NT2/D1 (cell line): ENCODE measurements around the gene LRRN3.

Experiments
- DNase-seq: peaks from one replicate; pipeline ENCODE4 v3.0.0-alpha.2; 2011; ENCODE audit warnings: low read depth, low spot score
- H3K27me3 ChIP-seq: 2 replicates; pipeline ENCODE4 v1.6.0; 2011; ENCODE audit warnings: mild to moderate bottlenecking; ENCODE audit not compliant: insufficient read length, insufficient read depth
- H3K36me3 ChIP-seq: 2 replicates; pipeline ENCODE4 v1.6.1; 2011; ENCODE audit warnings: mild to moderate bottlenecking, low read length, mixed read lengths; ENCODE audit not compliant: insufficient read depth, insufficient read length
- H3K4me1 ChIP-seq: 2 replicates; pipeline ENCODE4 v1.5.1; 2011; ENCODE audit not compliant: insufficient read depth, insufficient read length
- H3K4me3 ChIP-seq: 2 replicates; pipeline ENCODE4 v1.5.1; 2011; ENCODE audit warnings: low read depth; ENCODE audit not compliant: insufficient read length
- H3K9ac ChIP-seq: 2 replicates; pipeline ENCODE4 v1.6.0; 2011; ENCODE audit warnings: low read depth; ENCODE audit not compliant: insufficient read length
- H3K9me3 ChIP-seq: 2 replicates; pipeline ENCODE4 v1.5.1; 2011; ENCODE audit warnings: mild to moderate bottlenecking, low read length; ENCODE audit not compliant: insufficient read depth
- SUZ12 ChIP-seq: IDR thresholded peaks from 2 replicates; pipeline ENCODE4 v1.6.1; 2011; ENCODE audit not compliant: insufficient read length, insufficient read depth; ENCODE audit errors: extremely low read depth
- YY1 ChIP-seq: IDR thresholded peaks from 2 replicates; pipeline ENCODE4 v1.6.1; 2011; ENCODE audit not compliant: insufficient read length, insufficient read depth
- ZNF274 ChIP-seq: IDR thresholded peaks from 2 replicates; pipeline ENCODE4 v1.6.1; 2011; ENCODE audit warnings: mild to moderate bottlenecking, low read depth, low read length

Gene LRRN3

DNA sequence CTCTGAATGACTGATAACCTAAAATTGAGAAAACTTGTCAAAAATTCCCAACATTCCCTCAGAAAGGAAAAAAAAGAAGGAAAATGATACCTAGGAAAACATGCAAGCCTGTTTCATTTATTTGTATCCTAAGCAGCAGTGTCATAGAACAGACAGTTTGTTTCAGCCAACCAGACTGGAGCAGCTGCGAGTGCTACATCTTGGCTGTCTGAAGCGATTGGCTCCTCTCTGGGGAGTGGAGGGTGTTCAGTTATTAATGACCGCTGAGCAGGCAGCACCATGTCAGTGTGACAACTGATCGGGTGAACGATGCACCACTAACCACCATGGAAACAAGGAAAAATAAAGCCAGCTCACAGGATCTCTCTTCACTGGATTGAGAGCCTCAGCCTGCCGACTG, at the start of gene LRRN3:
LRRN3 (plus strand) TSS at position 282 of the 400 bp plus-strand sequence. CDS start 31,646 bp downstream, outside the sequence.
- no peak within 1 kb of the TSS for H3K4me3 ChIP-seq
- DNase-seq = no peak
- H3K9ac ChIP-seq = no peak within 1 kb of the TSS

DNA sequence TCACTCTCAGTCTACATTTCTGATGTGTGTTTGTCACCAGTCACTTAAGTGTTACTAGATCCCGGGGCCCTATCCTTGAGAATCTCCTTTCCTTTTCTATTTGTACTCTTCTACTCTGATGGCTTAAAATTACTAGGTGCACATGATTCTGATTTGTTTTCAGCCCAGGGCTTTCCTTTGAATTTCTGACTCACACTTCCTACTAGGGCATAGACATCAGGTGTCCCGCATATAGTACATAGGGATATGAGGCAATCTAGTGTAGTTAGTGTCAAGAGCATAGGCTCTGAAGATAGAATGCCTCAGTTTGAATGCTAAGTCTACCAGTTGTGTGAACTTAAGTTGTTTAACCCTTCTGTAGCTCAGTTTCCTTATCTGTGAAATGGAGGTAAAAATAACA, 49.4 kb upstream of the LRRN3 start:
- no peak for DNase-seq
- H3K36me3 ChIP-seq = no peaks in the 10 kb centered on the region
- no peak overlapping the region for H3K9ac ChIP-seq
- no peak for TF ChIP-seq YY1
- no peak for TF ChIP-seq SUZ12
- TF ChIP-seq ZNF274 = no peak
- H3K4me1 ChIP-seq = no peaks in the 10 kb centered on the region
- no peaks in the 10 kb centered on the region for H3K9me3 ChIP-seq
- H3K4me3 ChIP-seq = no peak overlapping the region
- H3K27me3 ChIP-seq = no peaks in the 10 kb centered on the region

More for the DNA sequence above, at the start of gene LRRN3:
- no peak for TF ChIP-seq YY1
- TF ChIP-seq ZNF274 = no peak
- no peak for TF ChIP-seq SUZ12
- Histone ChIP-seq H3K4me1 (no peaks in the 10 kb centered on the region), H3K9me3 (no peaks in the 10 kb centered on the region), H3K27me3 (no peaks in the 10 kb centered on the region), H3K36me3 (no peaks in the 10 kb centered on the region)

GRCh38 chr7:111042842-111043241, 48.1 kb upstream of the LRRN3 start:
- Histone ChIP-seq H3K4me3 (no peak overlapping the region), H3K9me3 (no peaks in the 10 kb centered on the region), H3K4me1 (no peaks in the 10 kb centered on the region), H3K9ac (no peak overlapping the region), H3K36me3 (no peaks in the 10 kb centered on the region), H3K27me3 (no peaks in the 10 kb centered on the region)
- no peak for DNase-seq
- TF ChIP-seq ZNF274 (no peak), SUZ12 (no peak), YY1 (no peak)

DNA sequence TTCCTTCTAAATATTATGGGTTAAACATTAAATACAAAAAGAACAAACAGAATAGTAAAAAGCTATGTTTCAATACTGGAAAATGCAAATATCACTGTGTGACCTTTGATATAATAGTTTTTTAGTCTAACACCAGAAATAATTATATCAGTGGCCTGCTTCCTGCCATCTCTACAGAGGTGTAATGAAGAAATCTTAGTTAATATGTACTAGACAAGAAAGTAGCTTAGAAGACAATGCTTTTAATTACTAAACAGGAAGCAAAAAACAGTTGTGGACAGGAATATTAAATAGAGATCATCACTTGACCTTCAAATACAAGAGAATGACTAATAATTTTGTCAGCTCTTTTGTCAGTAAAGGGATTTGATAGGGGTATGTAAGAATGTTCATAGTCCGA, 47.4 kb upstream of the LRRN3 start:
- no peak for TF ChIP-seq SUZ12
- no peak for TF ChIP-seq YY1
- TF ChIP-seq ZNF274 = no peak
- Histone ChIP-seq H3K36me3 (no peaks in the 10 kb centered on the region), H3K4me1 (no peaks in the 10 kb centered on the region), H3K9me3 (no peaks in the 10 kb centered on the region), H3K4me3 (no peak overlapping the region), H3K9ac (no peak overlapping the region), H3K27me3 (no peaks in the 10 kb centered on the region)
- DNase-seq = no peak

- Histone ChIP-seq H3K9ac (no peak overlapping the region), H3K9me3 (no peaks in the 10 kb centered on the region), H3K27me3 (no peaks in the 10 kb centered on the region), H3K4me1 (peaks cover 2% of the 10 kb centered on the region), H3K4me3 (no peak overlapping the region), H3K36me3 (no peaks in the 10 kb centered on the region)
- no peak for DNase-seq
- TF ChIP-seq ZNF274 (no peak), SUZ12 (no peak), YY1 (no peak)
These were observed 45.5 kb upstream of the LRRN3 start for GRCh38 chr7:111045449-111045848.

GRCh38 chr7:111047595-111047994, 43.3 kb upstream of the LRRN3 start:
- Histone ChIP-seq H3K9ac (no peak overlapping the region), H3K9me3 (no peaks in the 10 kb centered on the region), H3K36me3 (no peaks in the 10 kb centered on the region), H3K27me3 (no peaks in the 10 kb centered on the region), H3K4me1 (peaks cover 2% of the 10 kb centered on the region), H3K4me3 (no peak overlapping the region)
- DNase-seq = no peak
- no peak for TF ChIP-seq ZNF274
- TF ChIP-seq YY1 = no peak
- no peak for TF ChIP-seq SUZ12

DNA sequence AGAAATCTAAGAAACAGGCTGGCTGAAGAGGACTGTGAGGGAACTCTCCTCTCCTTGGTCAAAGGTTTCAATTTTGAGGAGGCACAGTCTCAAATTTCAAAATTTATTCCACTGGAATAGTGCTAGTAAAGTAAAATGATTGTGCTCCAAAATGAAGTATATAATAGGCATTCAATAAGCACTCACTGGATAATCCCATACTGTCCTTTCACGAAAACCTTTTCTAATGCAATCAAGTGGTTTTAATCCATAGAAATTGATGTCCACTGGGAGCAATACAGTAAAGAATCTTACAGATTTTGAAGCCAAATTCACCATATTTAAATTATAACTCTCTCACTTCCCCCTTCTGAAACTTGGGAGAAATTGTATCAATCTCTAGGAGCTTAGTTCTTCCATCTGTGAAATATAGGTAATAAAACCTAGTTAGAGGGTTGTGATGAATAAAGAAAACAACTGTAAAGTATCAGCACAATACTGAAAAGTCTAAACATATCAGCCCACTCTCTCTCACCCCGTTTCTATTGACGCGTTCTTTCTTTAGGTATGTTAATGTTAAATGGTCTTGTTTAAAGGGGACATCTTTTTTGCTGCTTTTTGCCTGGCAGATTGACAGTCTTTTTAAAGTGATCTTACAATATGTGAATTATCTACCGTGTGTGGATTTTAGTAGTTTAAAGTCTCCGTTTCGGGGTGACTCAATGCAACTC, 40.8 kb upstream of the LRRN3 start:
- Histone ChIP-seq H3K9me3 (no peaks in the 10 kb centered on the region), H3K4me1 (peaks cover 2% of the 10 kb centered on the region), H3K27me3 (no peaks in the 10 kb centered on the region), H3K4me3 (no peak overlapping the region), H3K9ac (no peak overlapping the region), H3K36me3 (no peaks in the 10 kb centered on the region)
- TF ChIP-seq SUZ12 (no peak), ZNF274 (no peak), YY1 (no peak)
- DNase-seq = no peak
